ENCODE data around the gene ZP2. TPM values are rescaled to one million over a fixed set of nuclear protein-coding genes. Genes with fewer than 3 reads are reported as not detected.

The ZP2 gene
- total RNA-seq, 1 experiment from 2014 or later: not detected

DNA sequence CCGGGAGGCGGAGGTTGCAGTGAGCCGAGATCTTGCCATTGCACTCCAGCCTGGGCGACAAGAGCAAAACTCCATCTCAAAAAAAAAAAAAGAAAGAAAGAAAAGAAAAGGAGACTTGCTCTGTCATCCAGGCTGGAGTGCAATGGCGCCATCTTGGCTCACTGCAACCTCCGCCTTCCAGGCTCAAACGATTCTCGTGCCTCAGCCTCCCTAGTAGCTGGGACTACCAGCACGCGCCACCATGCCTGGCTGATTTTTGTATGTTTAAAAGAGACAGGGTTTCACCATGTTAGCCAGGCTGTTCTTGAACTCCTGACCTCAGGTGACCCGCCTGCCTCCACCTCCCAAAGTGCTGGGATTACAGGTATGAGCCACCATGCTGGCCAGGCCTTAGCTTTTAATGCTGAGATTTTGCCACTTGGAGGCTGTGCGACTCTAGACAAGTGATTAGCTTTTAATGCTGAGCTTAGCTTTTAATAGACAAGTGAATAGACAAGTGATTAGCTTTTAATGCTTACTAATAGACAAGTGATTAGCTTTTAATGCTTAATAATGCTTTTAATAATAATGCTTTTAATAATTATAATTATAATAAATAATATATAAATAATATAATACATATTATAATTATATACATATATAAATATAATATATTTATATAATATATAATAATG lies 43.3 kb downstream of the ZP2 start:
- H3K27me3 Mint-ChIP-seq (ENCODE audit: insufficient read depth, unreplicated experiment): no peaks in the 10 kb centered on the region
- H3K4me1 Mint-ChIP-seq (ENCODE audit: low read depth, unreplicated experiment): no peaks in the 10 kb centered on the region
- H3K4me3 ChIP-seq (ENCODE audit: low read depth, low read length): no peak overlapping the region
- TF ChIP-seq, protein P1, sequence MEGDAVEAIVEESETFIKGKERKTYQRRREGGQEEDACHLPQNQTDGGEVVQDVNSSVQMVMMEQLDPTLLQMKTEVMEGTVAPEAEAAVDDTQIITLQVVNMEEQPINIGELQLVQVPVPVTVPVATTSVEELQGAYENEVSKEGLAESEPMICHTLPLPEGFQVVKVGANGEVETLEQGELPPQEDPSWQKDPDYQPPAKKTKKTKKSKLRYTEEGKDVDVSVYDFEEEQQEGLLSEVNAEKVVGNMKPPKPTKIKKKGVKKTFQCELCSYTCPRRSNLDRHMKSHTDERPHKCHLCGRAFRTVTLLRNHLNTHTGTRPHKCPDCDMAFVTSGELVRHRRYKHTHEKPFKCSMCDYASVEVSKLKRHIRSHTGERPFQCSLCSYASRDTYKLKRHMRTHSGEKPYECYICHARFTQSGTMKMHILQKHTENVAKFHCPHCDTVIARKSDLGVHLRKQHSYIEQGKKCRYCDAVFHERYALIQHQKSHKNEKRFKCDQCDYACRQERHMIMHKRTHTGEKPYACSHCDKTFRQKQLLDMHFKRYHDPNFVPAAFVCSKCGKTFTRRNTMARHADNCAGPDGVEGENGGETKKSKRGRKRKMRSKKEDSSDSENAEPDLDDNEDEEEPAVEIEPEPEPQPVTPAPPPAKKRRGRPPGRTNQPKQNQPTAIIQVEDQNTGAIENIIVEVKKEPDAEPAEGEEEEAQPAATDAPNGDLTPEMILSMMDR (IDR thresholded peaks at IDR 0.05; ENCODE audit: insufficient read depth in 1 of 2, low read depth in 1 of 2, low read length in 1 of 2, severe bottlenecking in 1 of 2, unreplicated experiment in 1 of 2): no peak
- no peaks in the 10 kb centered on the region for H3K9me3 ChIP-seq
- H3K27me3 ChIP-seq (replicated peaks; ENCODE audit: control insufficient read depth, insufficient read depth, low read length): no peaks in the 10 kb centered on the region
- peaks cover 17% of the 10 kb centered on the region for H3K36me3 Mint-ChIP-seq (ENCODE audit: insufficient read depth, unreplicated experiment)
- H3K27ac Mint-ChIP-seq (ENCODE audit: unreplicated experiment): no peak overlapping the region
- H3K4me3 Mint-ChIP-seq (ENCODE audit: unreplicated experiment): no peak overlapping the region
- H3K4me1 ChIP-seq: no peaks in the 10 kb centered on the region
- CTCF ChIA-PET: no interaction called here
- intact Hi-C loops (cut with micrococcal nuclease; ENCODE audit: unreplicated experiment): no loop called here
- no TSS peak for BruUV-seq (replicated peaks)
- no peaks in the 10 kb centered on the region for H3K9me3 Mint-ChIP-seq (ENCODE audit: unreplicated experiment)
- POLR2A ChIA-PET: no interaction called here
- DNase-seq: no peak
- H3K36me3 ChIP-seq (ENCODE audit: control insufficient read depth, insufficient read depth, low read length): no peaks in the 10 kb centered on the region

GRCh38 chr16:21167360-21167759 lies 44.0 kb downstream of the ZP2 start:
- Histone ChIP-seq H3K4me3 (ENCODE audit: low read depth, low read length) (no peak overlapping the region), H3K36me3 (ENCODE audit: control insufficient read depth, insufficient read depth, low read length) (no peaks in the 10 kb centered on the region), H3K4me1 (no peaks in the 10 kb centered on the region), H3K9me3 (no peaks in the 10 kb centered on the region), H3K27me3 (replicated peaks; ENCODE audit: control insufficient read depth, insufficient read depth, low read length) (no peaks in the 10 kb centered on the region)
- CTCF ChIA-PET: no interaction called here
- no TSS peak for BruUV-seq (replicated peaks)
- Mint-ChIP-seq H3K4me3 (ENCODE audit: unreplicated experiment) (no peak overlapping the region), H3K4me1 (ENCODE audit: low read depth, unreplicated experiment) (no peaks in the 10 kb centered on the region), H3K27me3 (ENCODE audit: insufficient read depth, unreplicated experiment) (no peaks in the 10 kb centered on the region), H3K9me3 (ENCODE audit: unreplicated experiment) (no peaks in the 10 kb centered on the region), H3K36me3 (ENCODE audit: insufficient read depth, unreplicated experiment) (peaks cover 17% of the 10 kb centered on the region), H3K27ac (ENCODE audit: unreplicated experiment) (no peak overlapping the region)
- POLR2A ChIA-PET: no interaction called here
- DNase-seq: no peak
- intact Hi-C loops (cut with micrococcal nuclease; ENCODE audit: unreplicated experiment): no loop called here
- TF ChIP-seq, protein P1 (IDR thresholded peaks at IDR 0.05; ENCODE audit: insufficient read depth in 1 of 2, low read depth in 1 of 2, low read length in 1 of 2, severe bottlenecking in 1 of 2, unreplicated experiment in 1 of 2): no peak

DNA sequence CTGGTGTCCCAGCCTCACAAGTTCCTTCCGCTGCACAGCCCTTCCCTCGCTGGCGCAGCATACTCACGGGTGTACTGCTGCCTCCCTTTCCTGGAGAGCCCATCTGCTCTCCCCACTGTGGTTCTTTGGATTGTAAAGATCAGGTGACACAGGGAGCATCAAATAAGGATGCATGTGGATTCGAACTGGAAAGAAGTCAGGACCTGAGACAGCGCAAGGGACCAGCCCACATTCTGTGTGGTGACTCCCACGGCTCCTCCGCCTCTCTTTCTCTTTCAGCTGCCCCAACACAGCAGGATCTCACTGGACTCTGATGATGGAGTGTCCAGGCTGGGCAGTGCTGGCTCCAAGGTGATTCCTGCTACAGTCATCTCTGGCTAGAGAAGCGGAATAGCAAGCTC lies 44.8 kb downstream of the ZP2 start:
- H3K27me3 Mint-ChIP-seq (ENCODE audit: insufficient read depth, unreplicated experiment): no peaks in the 10 kb centered on the region
- no TSS peak for BruUV-seq (replicated peaks)
- TF ChIP-seq, protein P1 (IDR thresholded peaks at IDR 0.05; ENCODE audit: insufficient read depth in 1 of 2, low read depth in 1 of 2, low read length in 1 of 2, severe bottlenecking in 1 of 2, unreplicated experiment in 1 of 2): no peak
- ChIA-PET CTCF (no interaction called here), POLR2A (no interaction called here)
- intact Hi-C loops (cut with micrococcal nuclease; ENCODE audit: unreplicated experiment): no loop called here
- no peaks in the 10 kb centered on the region for H3K4me1 Mint-ChIP-seq (ENCODE audit: low read depth, unreplicated experiment)
- H3K9me3 Mint-ChIP-seq (ENCODE audit: unreplicated experiment): no peaks in the 10 kb centered on the region
- no peak overlapping the region for H3K4me3 ChIP-seq (ENCODE audit: low read depth, low read length)
- no peaks in the 10 kb centered on the region for H3K36me3 ChIP-seq (ENCODE audit: control insufficient read depth, insufficient read depth, low read length)
- H3K4me1 ChIP-seq: no peaks in the 10 kb centered on the region
- no peaks in the 10 kb centered on the region for H3K9me3 ChIP-seq
- peaks cover 17% of the 10 kb centered on the region for H3K36me3 Mint-ChIP-seq (ENCODE audit: insufficient read depth, unreplicated experiment)
- DNase-seq: peak in 1 of 2 experiments; percentile 16
- no peak overlapping the region for H3K27ac Mint-ChIP-seq (ENCODE audit: unreplicated experiment)
- no peak overlapping the region for H3K4me3 Mint-ChIP-seq (ENCODE audit: unreplicated experiment)
- no peaks in the 10 kb centered on the region for H3K27me3 ChIP-seq (replicated peaks; ENCODE audit: control insufficient read depth, insufficient read depth, low read length)

Data from Caco-2 (cell line).